ENCODE measurements around the gene GNAZ. TPM values are rescaled to one million over a fixed set of nuclear protein-coding genes. Genes with fewer than 3 reads are reported as not detected.

GNAZ gene
- total RNA-seq, 1 experiment from 2014 or later, result 0.48 TPM

- no peaks in the 10 kb centered on the region for H3K9me3 Mint-ChIP-seq (ENCODE audit: unreplicated experiment)
- TF ChIP-seq CTCF (IDR thresholded peaks at IDR 0.05; ENCODE audit: insufficient read depth in 1 of 2, low read depth in 1 of 2, low read length in 1 of 2, severe bottlenecking in 1 of 2, unreplicated experiment in 1 of 2), result no peak
- no peak overlapping the region for H3K4me3 ChIP-seq (ENCODE audit: low read depth, low read length)
- no TSS peak for BruUV-seq (replicated peaks)
- H3K36me3 Mint-ChIP-seq (ENCODE audit: insufficient read depth, unreplicated experiment), result no peaks in the 10 kb centered on the region
- DNase-seq, result no peak
- H3K27ac Mint-ChIP-seq (ENCODE audit: unreplicated experiment), result no peak overlapping the region
- intact Hi-C loops (cut with micrococcal nuclease; ENCODE audit: unreplicated experiment), result no loop called here
- no peaks in the 10 kb centered on the region for H3K36me3 ChIP-seq (ENCODE audit: control insufficient read depth, insufficient read depth, low read length)
- no peak overlapping the region for H3K4me3 Mint-ChIP-seq (ENCODE audit: unreplicated experiment)
- H3K4me1 ChIP-seq, result no peaks in the 10 kb centered on the region
- CTCF ChIA-PET, result no interaction called here
- no peaks in the 10 kb centered on the region for H3K9me3 ChIP-seq
- no peaks in the 10 kb centered on the region for H3K27me3 Mint-ChIP-seq (ENCODE audit: insufficient read depth, unreplicated experiment)
- H3K4me1 Mint-ChIP-seq (ENCODE audit: low read depth, unreplicated experiment), result no peaks in the 10 kb centered on the region
- POLR2A ChIA-PET, result no interaction called here
- H3K27me3 ChIP-seq (replicated peaks; ENCODE audit: control insufficient read depth, insufficient read depth, low read length), result no peaks in the 10 kb centered on the region
Measured at GRCh38 chr22:23094695-23095681, 24.7 kb downstream of the GNAZ start.

- Mint-ChIP-seq H3K4me1 (ENCODE audit: low read depth, unreplicated experiment) (no peaks in the 10 kb centered on the region), H3K4me3 (ENCODE audit: unreplicated experiment) (no peak overlapping the region), H3K9me3 (ENCODE audit: unreplicated experiment) (no peaks in the 10 kb centered on the region), H3K27me3 (ENCODE audit: insufficient read depth, unreplicated experiment) (no peaks in the 10 kb centered on the region), H3K36me3 (ENCODE audit: insufficient read depth, unreplicated experiment) (no peaks in the 10 kb centered on the region), H3K27ac (ENCODE audit: unreplicated experiment) (no peak overlapping the region)
- H3K9me3 ChIP-seq, result no peaks in the 10 kb centered on the region
- no peak overlapping the region for H3K4me3 ChIP-seq (ENCODE audit: low read depth, low read length)
- TF ChIP-seq CTCF (IDR thresholded peaks at IDR 0.05; ENCODE audit: insufficient read depth in 1 of 2, low read depth in 1 of 2, low read length in 1 of 2, severe bottlenecking in 1 of 2, unreplicated experiment in 1 of 2), result no peak
- POLR2A ChIA-PET, result no interaction called here
- intact Hi-C loops (cut with micrococcal nuclease; ENCODE audit: unreplicated experiment), result no loop called here
- H3K27me3 ChIP-seq (replicated peaks; ENCODE audit: control insufficient read depth, insufficient read depth, low read length), result no peaks in the 10 kb centered on the region
- CTCF ChIA-PET, result interaction anchor here (0.5 kb wide), 1 partner anchor 433 kb away, joined by 3 read pairs; no protein-coding TSS in a partner anchor
- DNase-seq, result no peak
- no TSS peak for BruUV-seq (replicated peaks)
- no peaks in the 10 kb centered on the region for H3K36me3 ChIP-seq (ENCODE audit: control insufficient read depth, insufficient read depth, low read length)
- H3K4me1 ChIP-seq, result no peaks in the 10 kb centered on the region
Measured at GRCh38 chr22:23095733-23096342, 25.5 kb downstream of the GNAZ start.

GRCh38 chr22:23097412-23098229 is 27.3 kb downstream of the GNAZ start:
- ChIA-PET CTCF (no interaction called here), POLR2A (no interaction called here)
- Histone ChIP-seq H3K9me3 (no peaks in the 10 kb centered on the region), H3K27me3 (replicated peaks; ENCODE audit: control insufficient read depth, insufficient read depth, low read length) (no peaks in the 10 kb centered on the region), H3K4me3 (ENCODE audit: low read depth, low read length) (no peak overlapping the region), H3K4me1 (no peaks in the 10 kb centered on the region), H3K36me3 (ENCODE audit: control insufficient read depth, insufficient read depth, low read length) (no peaks in the 10 kb centered on the region)
- TF ChIP-seq CTCF (IDR thresholded peaks at IDR 0.05; ENCODE audit: insufficient read depth in 1 of 2, low read depth in 1 of 2, low read length in 1 of 2, severe bottlenecking in 1 of 2, unreplicated experiment in 1 of 2), result no peak
- no TSS peak for BruUV-seq (replicated peaks)
- Mint-ChIP-seq H3K27me3 (ENCODE audit: insufficient read depth, unreplicated experiment) (no peaks in the 10 kb centered on the region), H3K9me3 (ENCODE audit: unreplicated experiment) (no peaks in the 10 kb centered on the region), H3K36me3 (ENCODE audit: insufficient read depth, unreplicated experiment) (no peaks in the 10 kb centered on the region), H3K27ac (ENCODE audit: unreplicated experiment) (no peak overlapping the region), H3K4me3 (ENCODE audit: unreplicated experiment) (no peak overlapping the region), H3K4me1 (ENCODE audit: low read depth, unreplicated experiment) (no peaks in the 10 kb centered on the region)
- DNase-seq, result no peak
- intact Hi-C loops (cut with micrococcal nuclease; ENCODE audit: unreplicated experiment), result no loop called here
